Measurements from ENCODE around the gene INSYN1.

DNA sequence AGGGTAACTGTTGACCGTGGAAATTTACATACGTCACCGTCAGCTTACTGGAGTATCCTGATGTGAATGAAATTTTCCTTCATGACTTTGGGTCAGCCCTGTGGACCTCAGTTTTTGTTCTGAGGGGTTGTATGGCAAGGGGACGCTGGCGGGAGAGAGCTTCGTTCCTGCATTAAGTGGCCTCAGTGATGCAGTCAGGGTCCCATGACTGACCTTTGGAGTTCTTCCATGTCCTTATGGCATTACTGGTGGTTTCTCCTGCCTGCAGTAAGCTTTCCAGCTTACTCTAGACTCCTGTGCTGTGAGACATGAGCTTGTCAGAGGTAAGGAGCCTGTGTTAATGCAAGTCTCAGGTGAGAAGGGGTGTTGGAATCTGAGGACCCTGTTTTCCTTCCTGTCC, 67.2 kb downstream of the INSYN1 start:
- no peak for TF ChIP-seq POLR2A (IDR thresholded peaks at IDR 0.05)
- TF ChIP-seq, protein P1, sequence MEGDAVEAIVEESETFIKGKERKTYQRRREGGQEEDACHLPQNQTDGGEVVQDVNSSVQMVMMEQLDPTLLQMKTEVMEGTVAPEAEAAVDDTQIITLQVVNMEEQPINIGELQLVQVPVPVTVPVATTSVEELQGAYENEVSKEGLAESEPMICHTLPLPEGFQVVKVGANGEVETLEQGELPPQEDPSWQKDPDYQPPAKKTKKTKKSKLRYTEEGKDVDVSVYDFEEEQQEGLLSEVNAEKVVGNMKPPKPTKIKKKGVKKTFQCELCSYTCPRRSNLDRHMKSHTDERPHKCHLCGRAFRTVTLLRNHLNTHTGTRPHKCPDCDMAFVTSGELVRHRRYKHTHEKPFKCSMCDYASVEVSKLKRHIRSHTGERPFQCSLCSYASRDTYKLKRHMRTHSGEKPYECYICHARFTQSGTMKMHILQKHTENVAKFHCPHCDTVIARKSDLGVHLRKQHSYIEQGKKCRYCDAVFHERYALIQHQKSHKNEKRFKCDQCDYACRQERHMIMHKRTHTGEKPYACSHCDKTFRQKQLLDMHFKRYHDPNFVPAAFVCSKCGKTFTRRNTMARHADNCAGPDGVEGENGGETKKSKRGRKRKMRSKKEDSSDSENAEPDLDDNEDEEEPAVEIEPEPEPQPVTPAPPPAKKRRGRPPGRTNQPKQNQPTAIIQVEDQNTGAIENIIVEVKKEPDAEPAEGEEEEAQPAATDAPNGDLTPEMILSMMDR (IDR thresholded peaks at IDR 0.05): no peak

All from stomach (tissue), 4 donors.